Measurements from ENCODE around the gene TCF25. TPM values are rescaled to one million over a fixed set of nuclear protein-coding genes. Genes with fewer than 3 reads are reported as not detected.

Gene TCF25
- total RNA-seq, 5 donors from 2014 or later (not counting 1 experiment from before 2014, with no cell fraction given), result 289 to 400 (median 322) TPM

- Mint-ChIP-seq H3K4me3 (no peak overlapping the region), H3K9me3 (no peaks in the 10 kb centered on the region), H3K36me3 (peaks cover 39% of the 10 kb centered on the region), H3K27ac (no peak overlapping the region), H3K27me3 (no peaks in the 10 kb centered on the region), H3K4me1 (no peaks in the 10 kb centered on the region)
- ChIA-PET POLR2A (no interaction called here), CTCF (no interaction called here)
- WGBS (ENCODE audit: insufficient coverage), result 98% methylated on average over 14 of the region's 17 CpGs
- Histone ChIP-seq H3K4me1 (ENCODE audit: control insufficient read depth in 1 of 2, extremely low read depth in 1 of 2, insufficient read depth in 2 of 2, low read length in 2 of 2) (no peaks in the 10 kb centered on the region), H3K9me3 (no peaks in the 10 kb centered on the region), H3K27ac (ENCODE audit: low read length) (no peak overlapping the region), H3K36me3 (ENCODE audit: control insufficient read depth in 2 of 2, extremely low read depth in 1 of 2, insufficient read depth in 1 of 2, low read length in 1 of 2) (peaks cover 21 to 62% of the 10 kb centered on the region in 2 donors), H3K4me3 (ENCODE audit: control insufficient read depth in 1 of 2, extremely low read depth in 1 of 2, low read length in 1 of 2) (no peak overlapping the region), H3K27me3 (replicated peaks in 1 of 2; ENCODE audit: control insufficient read depth in 2 of 2, extremely low read depth in 1 of 2, insufficient read depth in 2 of 2, low read length in 1 of 2) (no peaks in the 10 kb centered on the region)
- no peak for DNase-seq
- no peak for ATAC-seq (replicated peaks in 1 of 4)
Measured at GRCh38 chr16:89900885-89901284, 27.5 kb downstream of the TCF25 start.

- H3K36me3 ChIP-seq (ENCODE audit: control insufficient read depth in 2 of 2, extremely low read depth in 1 of 2, insufficient read depth in 1 of 2, low read length in 1 of 2), result peaks cover 20 to 59% of the 10 kb centered on the region in 2 donors
- Mint-ChIP-seq H3K4me1 (no peaks in the 10 kb centered on the region), H3K27ac (no peak overlapping the region), H3K27me3 (no peaks in the 10 kb centered on the region), H3K4me3 (no peak overlapping the region), H3K9me3 (no peaks in the 10 kb centered on the region), H3K36me3 (peaks cover 37% of the 10 kb centered on the region)
- POLR2A ChIA-PET, result no interaction called here
- H3K4me1 ChIP-seq (ENCODE audit: control insufficient read depth in 1 of 2, extremely low read depth in 1 of 2, insufficient read depth in 2 of 2, low read length in 2 of 2), result peaks cover 0 to 8% of the 10 kb centered on the region in 2 experiments
- no peak for ATAC-seq (replicated peaks in 1 of 4)
- DNase-seq, result no peak
- CTCF ChIA-PET, result no interaction called here
- H3K27ac ChIP-seq (ENCODE audit: low read length), result no peak overlapping the region
- no peak overlapping the region for H3K4me3 ChIP-seq (ENCODE audit: control insufficient read depth in 1 of 2, extremely low read depth in 1 of 2, low read length in 1 of 2)
- no peaks in the 10 kb centered on the region for H3K27me3 ChIP-seq (replicated peaks in 1 of 2; ENCODE audit: control insufficient read depth in 2 of 2, extremely low read depth in 1 of 2, insufficient read depth in 2 of 2, low read length in 1 of 2)
- H3K9me3 ChIP-seq, result no peaks in the 10 kb centered on the region
- WGBS (ENCODE audit: insufficient coverage), result 98% methylated on average over 10 of the region's 11 CpGs
Measured at GRCh38 chr16:89902980-89903379, 29.6 kb downstream of the TCF25 start.

- no peaks in the 10 kb centered on the region for H3K4me1 Mint-ChIP-seq
- H3K36me3 Mint-ChIP-seq, result peaks cover 36% of the 10 kb centered on the region
- DNase-seq (no peak), ATAC-seq (replicated peaks in 1 of 4) (peak in 1 of 4 experiments; percentile 5)
- H3K27ac ChIP-seq (ENCODE audit: low read length), result no peak overlapping the region
- H3K4me3 ChIP-seq (ENCODE audit: control insufficient read depth in 1 of 2, extremely low read depth in 1 of 2, low read length in 1 of 2), result no peak overlapping the region
- H3K9me3 Mint-ChIP-seq, result no peaks in the 10 kb centered on the region
- peaks cover 11 to 50% of the 10 kb centered on the region in 2 donors for H3K36me3 ChIP-seq (ENCODE audit: control insufficient read depth in 2 of 2, extremely low read depth in 1 of 2, insufficient read depth in 1 of 2, low read length in 1 of 2)
- 97% methylated on average over 17 of the region's 19 CpGs for whole genome bisulfite sequencing (ENCODE audit: insufficient coverage)
- H3K27me3 ChIP-seq (replicated peaks in 1 of 2; ENCODE audit: control insufficient read depth in 2 of 2, extremely low read depth in 1 of 2, insufficient read depth in 2 of 2, low read length in 1 of 2), result no peaks in the 10 kb centered on the region
- no peak overlapping the region for H3K27ac Mint-ChIP-seq
- peaks cover 0 to 8% of the 10 kb centered on the region in 2 experiments for H3K4me1 ChIP-seq (ENCODE audit: control insufficient read depth in 1 of 2, extremely low read depth in 1 of 2, insufficient read depth in 2 of 2, low read length in 2 of 2)
- no peaks in the 10 kb centered on the region for H3K27me3 Mint-ChIP-seq
- H3K4me3 Mint-ChIP-seq, result no peak overlapping the region
- ChIA-PET CTCF (no interaction called here), POLR2A (no interaction called here)
- no peaks in the 10 kb centered on the region for H3K9me3 ChIP-seq
Measured at GRCh38 chr16:89903908-89904515, 30.6 kb downstream of the TCF25 start.

GRCh38 chr16:89904606-89905510, 31.5 kb downstream of the TCF25 start:
- Histone ChIP-seq H3K4me3 (ENCODE audit: control insufficient read depth in 1 of 2, extremely low read depth in 1 of 2, low read length in 1 of 2) (no peak overlapping the region), H3K4me1 (ENCODE audit: control insufficient read depth in 1 of 2, extremely low read depth in 1 of 2, insufficient read depth in 2 of 2, low read length in 2 of 2) (peaks cover 0 to 10% of the 10 kb centered on the region in 2 experiments), H3K27me3 (replicated peaks in 1 of 2; ENCODE audit: control insufficient read depth in 2 of 2, extremely low read depth in 1 of 2, insufficient read depth in 2 of 2, low read length in 1 of 2) (no peaks in the 10 kb centered on the region), H3K36me3 (ENCODE audit: control insufficient read depth in 2 of 2, extremely low read depth in 1 of 2, insufficient read depth in 1 of 2, low read length in 1 of 2) (peaks cover 11 to 46% of the 10 kb centered on the region in 2 donors), H3K27ac (ENCODE audit: low read length) (no peak overlapping the region), H3K9me3 (no peaks in the 10 kb centered on the region)
- DNase-seq, result no peak
- peak in 1 of 4 experiments; percentile 14 for ATAC-seq (replicated peaks in 1 of 4)
- Mint-ChIP-seq H3K36me3 (peaks cover 32% of the 10 kb centered on the region), H3K9me3 (no peaks in the 10 kb centered on the region), H3K4me1 (peaks cover 0 to 4% (median 0%) of the 10 kb centered on the region in 3 donors), H3K27me3 (no peaks in the 10 kb centered on the region), H3K27ac (no peak overlapping the region), H3K4me3 (no peak overlapping the region)
- CTCF ChIA-PET, result no interaction called here
- POLR2A ChIA-PET, result no interaction called here
- 95% methylated on average over 27 of the region's 31 CpGs for WGBS (ENCODE audit: insufficient coverage)

GRCh38 chr16:89905511-89906139, 32.2 kb downstream of the TCF25 start:
- 94% methylated on average over 22 of the region's 23 CpGs for WGBS (ENCODE audit: insufficient coverage)
- Histone ChIP-seq H3K36me3 (ENCODE audit: control insufficient read depth in 2 of 2, extremely low read depth in 1 of 2, insufficient read depth in 1 of 2, low read length in 1 of 2) (peaks cover 10 to 41% of the 10 kb centered on the region in 2 donors), H3K4me3 (ENCODE audit: control insufficient read depth in 1 of 2, extremely low read depth in 1 of 2, low read length in 1 of 2) (no peak overlapping the region), H3K27ac (ENCODE audit: low read length) (no peak overlapping the region), H3K4me1 (ENCODE audit: control insufficient read depth in 1 of 2, extremely low read depth in 1 of 2, insufficient read depth in 2 of 2, low read length in 2 of 2) (peaks cover 0 to 17% of the 10 kb centered on the region in 2 experiments), H3K9me3 (no peaks in the 10 kb centered on the region), H3K27me3 (replicated peaks in 1 of 2; ENCODE audit: control insufficient read depth in 2 of 2, extremely low read depth in 1 of 2, insufficient read depth in 2 of 2, low read length in 1 of 2) (no peaks in the 10 kb centered on the region)
- Mint-ChIP-seq H3K27me3 (no peaks in the 10 kb centered on the region), H3K27ac (no peak overlapping the region), H3K36me3 (peaks cover 24% of the 10 kb centered on the region), H3K4me1 (peaks cover 0 to 6% (median 0%) of the 10 kb centered on the region in 3 donors), H3K4me3 (no peak overlapping the region), H3K9me3 (no peaks in the 10 kb centered on the region)
- DNase-seq, result no peak
- CTCF ChIA-PET, result no interaction called here
- POLR2A ChIA-PET, result no interaction called here
- ATAC-seq (replicated peaks in 1 of 4), result no peak

Measured in T-cell (primary cell).